T-helper 9 cell (primary cell): ENCODE data around the gene CSAG1.
"Not testable (repeated sequence)": the region's sequence is repeated elsewhere in the genome, so short reads cannot be mapped to it uniquely, and the experiment has no call there.

Experiments
- DNase-seq: peaks from one replicate; pipeline ENCODE4 v3.0.0-alpha.2; 2020

CSAG1 gene

DNA sequence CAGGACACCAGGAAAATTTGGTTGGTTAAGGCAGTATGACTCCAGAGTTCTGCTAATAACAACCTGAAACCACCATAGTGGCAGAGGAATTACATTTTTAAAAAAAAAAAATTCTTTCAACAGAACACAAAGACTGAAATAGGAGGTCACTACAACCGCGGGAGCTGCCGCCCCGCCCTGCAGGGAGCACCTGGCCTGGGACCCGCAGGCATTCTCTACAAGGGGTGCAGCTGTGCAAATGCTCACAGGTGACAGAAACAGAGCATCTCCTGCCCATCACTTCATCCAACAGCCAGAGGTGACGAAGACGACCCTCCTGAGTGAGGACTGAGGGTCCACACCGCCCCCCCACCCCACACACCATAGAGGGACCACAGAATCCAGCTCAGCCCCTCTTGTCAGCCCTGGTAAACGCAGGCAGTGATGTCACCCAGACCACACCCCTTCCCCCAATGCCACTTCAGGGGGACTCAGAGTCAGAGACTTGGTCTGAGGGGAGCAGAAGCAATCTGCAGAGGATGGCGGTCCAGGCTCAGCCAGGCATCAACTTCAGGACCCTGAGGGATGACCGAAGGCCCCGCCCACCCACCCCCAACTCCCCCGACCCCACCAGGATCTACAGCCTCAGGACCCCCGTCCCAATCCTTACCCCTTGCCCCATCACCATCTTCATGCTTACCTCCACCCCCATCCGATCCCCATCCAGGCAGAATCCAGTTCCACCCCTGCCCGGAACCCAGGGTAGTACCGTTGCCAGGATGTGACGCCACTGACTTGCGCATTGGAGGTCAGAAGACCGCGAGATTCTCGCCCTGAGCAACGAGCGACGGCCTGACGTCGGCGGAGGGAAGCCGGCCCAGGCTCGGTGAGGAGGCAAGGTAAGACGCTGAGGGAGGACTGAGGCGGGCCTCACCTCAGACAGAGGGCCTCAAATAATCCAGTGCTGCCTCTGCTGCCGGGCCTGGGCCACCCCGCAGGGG is 35.3 kb downstream of the CSAG1 start, which contains the start of gene MAGEA3:
TSS of gene MAGEA3 (plus strand) at position 843 of the 980 bp plus-strand sequence. CDS start 2,039 bp downstream, outside the sequence.
- not testable (repeated sequence) for DNase-seq

DNA sequence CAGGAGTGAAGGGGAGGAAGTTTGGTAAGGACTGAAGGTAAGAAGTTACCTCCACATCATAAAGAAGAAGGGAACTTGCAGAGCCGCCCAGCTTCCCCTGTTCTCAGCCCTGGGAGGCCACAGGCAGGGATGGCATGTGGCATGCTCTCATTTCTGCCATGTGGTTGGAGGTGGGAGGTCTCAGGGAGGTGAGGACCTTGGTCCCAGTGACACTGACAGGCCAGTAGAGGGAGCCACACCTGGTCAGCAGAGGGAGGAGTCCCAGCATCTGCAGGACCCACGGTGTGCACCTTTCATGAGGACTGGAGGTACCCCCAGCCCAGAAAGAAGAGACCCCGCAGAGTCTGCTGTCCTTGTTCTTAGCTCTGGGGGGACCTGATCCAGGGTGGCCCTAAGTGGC is 52.5 kb downstream of the CSAG1 start:
- DNase-seq, result not testable (repeated sequence)
